ENCODE results near the gene EFCAB8. TPM values are rescaled to one million over a fixed set of nuclear protein-coding genes. Genes with fewer than 3 reads are reported as not detected.

EFCAB8 gene
- total RNA-seq, 1 donor from 2014 or later: 1.1 TPM

DNA sequence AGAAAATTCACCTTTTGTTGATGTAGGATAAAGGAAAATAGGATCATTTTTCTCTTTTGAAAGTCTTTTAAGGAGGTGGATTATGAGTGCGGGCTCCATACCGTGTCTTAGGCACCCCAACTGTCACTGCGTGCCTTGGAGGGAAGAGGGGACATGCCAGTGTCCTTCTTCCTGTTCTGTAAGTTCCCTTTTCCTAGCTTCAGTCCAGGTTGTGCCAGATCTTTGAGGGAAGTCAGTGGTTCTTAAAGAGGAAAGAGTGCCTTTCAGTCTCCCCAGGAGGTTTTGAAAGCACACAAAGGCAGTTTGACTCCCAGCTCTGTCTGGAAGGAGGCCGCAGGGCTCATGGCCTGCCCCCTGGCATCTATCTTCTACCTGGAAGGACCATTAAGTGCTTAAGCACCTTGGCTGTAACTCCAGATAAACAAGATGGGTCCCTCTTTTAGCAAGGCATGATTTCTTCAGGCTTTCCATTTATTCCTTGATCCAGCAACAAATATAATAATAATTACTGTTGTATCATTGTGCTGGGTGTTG, 13.0 kb downstream of the EFCAB8 start:
- Mint-ChIP-seq H3K36me3 (ENCODE audit: low read depth, unreplicated experiment) (no peaks in the 10 kb centered on the region), H3K27me3 (ENCODE audit: unreplicated experiment) (peaks cover 1% of the 10 kb centered on the region), H3K9me3 (ENCODE audit: unreplicated experiment) (no peaks in the 10 kb centered on the region), H3K4me1 (ENCODE audit: unreplicated experiment) (peaks cover 6% of the 10 kb centered on the region), H3K27ac (ENCODE audit: unreplicated experiment) (no peak overlapping the region), H3K4me3 (ENCODE audit: unreplicated experiment) (no peak overlapping the region)
- TF ChIP-seq, protein P1, sequence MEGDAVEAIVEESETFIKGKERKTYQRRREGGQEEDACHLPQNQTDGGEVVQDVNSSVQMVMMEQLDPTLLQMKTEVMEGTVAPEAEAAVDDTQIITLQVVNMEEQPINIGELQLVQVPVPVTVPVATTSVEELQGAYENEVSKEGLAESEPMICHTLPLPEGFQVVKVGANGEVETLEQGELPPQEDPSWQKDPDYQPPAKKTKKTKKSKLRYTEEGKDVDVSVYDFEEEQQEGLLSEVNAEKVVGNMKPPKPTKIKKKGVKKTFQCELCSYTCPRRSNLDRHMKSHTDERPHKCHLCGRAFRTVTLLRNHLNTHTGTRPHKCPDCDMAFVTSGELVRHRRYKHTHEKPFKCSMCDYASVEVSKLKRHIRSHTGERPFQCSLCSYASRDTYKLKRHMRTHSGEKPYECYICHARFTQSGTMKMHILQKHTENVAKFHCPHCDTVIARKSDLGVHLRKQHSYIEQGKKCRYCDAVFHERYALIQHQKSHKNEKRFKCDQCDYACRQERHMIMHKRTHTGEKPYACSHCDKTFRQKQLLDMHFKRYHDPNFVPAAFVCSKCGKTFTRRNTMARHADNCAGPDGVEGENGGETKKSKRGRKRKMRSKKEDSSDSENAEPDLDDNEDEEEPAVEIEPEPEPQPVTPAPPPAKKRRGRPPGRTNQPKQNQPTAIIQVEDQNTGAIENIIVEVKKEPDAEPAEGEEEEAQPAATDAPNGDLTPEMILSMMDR (IDR thresholded peaks at IDR 0.05; ENCODE audit: unreplicated experiment): no peak
- DNase-seq (ENCODE audit: low spot score): no peak

DNA sequence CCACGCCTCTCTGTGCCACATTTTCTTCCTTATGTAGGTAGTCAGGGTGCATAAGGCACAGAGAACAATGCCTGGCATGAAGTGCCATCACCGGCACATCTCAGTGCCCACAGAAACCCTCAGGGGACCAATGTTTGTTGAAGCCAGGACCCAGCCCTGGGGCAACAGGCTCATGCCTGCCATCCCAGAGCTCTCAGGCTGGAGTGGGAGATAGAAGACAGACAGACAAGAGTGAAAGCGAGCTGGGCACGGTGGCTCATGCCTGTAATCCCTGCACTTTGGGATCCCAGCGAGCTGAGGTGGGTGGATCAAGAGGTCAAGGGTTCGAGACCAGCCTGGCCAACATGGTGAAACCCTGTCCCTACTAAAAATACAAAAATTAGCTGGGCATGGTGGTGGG, 13.5 kb downstream of the EFCAB8 start:
- Mint-ChIP-seq H3K4me1 (ENCODE audit: unreplicated experiment) (peaks cover 6% of the 10 kb centered on the region), H3K4me3 (ENCODE audit: unreplicated experiment) (no peak overlapping the region), H3K27ac (ENCODE audit: unreplicated experiment) (no peak overlapping the region), H3K27me3 (ENCODE audit: unreplicated experiment) (peaks cover 1% of the 10 kb centered on the region), H3K36me3 (ENCODE audit: low read depth, unreplicated experiment) (no peaks in the 10 kb centered on the region), H3K9me3 (ENCODE audit: unreplicated experiment) (no peaks in the 10 kb centered on the region)
- TF ChIP-seq, protein P1 (IDR thresholded peaks at IDR 0.05; ENCODE audit: unreplicated experiment): no peak
- no peak for DNase-seq (ENCODE audit: low spot score)

DNA sequence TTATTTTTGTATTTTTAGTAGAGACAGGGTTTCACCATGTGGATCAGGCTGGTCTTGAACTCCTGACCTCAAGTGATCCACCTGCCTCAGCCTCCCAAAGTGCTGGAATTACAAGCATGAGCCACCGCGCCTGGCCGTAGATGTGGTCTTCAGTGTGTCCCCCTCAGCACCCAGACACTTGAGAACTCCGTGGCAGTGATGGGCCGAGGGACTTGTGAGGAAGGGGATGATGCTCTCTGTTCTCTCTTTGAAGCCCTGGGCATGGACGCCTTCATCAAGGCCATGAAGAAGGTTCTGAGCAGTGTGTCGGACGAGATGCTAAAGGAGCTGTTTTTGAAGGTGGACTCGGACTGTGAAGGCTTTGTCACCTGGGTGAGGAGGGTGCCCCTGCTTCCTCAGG, 16.9 kb downstream of the EFCAB8 start:
- no peak overlapping the region for H3K27ac Mint-ChIP-seq (ENCODE audit: unreplicated experiment)
- no peak for DNase-seq (ENCODE audit: low spot score)
- H3K4me3 Mint-ChIP-seq (ENCODE audit: unreplicated experiment): no peak overlapping the region
- H3K36me3 Mint-ChIP-seq (ENCODE audit: low read depth, unreplicated experiment): no peaks in the 10 kb centered on the region
- peaks cover 6% of the 10 kb centered on the region for H3K4me1 Mint-ChIP-seq (ENCODE audit: unreplicated experiment)
- peaks cover 1% of the 10 kb centered on the region for H3K27me3 Mint-ChIP-seq (ENCODE audit: unreplicated experiment)
- TF ChIP-seq, protein P1 (IDR thresholded peaks at IDR 0.05; ENCODE audit: unreplicated experiment): no peak
- H3K9me3 Mint-ChIP-seq (ENCODE audit: unreplicated experiment): no peaks in the 10 kb centered on the region

DNA sequence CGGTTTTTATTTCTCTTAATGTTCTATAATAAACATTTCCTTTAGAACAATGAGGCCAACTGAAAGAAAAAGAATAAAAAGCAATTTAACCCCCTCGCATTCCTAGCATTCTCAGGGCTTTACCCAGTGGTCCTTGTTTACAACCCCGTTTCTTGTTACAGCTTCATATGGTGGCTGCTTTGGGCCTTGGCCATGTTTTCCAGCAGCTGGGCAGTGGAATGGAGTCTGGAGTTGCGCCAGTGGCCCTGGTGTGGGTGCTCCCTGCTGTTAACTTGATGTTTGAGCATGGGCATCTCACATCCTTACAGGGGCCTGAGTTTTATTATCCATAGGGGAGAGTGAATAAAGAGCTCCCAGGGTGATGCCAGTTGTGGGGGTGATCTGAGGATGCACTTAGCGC, 18.8 kb downstream of the EFCAB8 start:
- DNase-seq (ENCODE audit: low spot score): no peak
- Mint-ChIP-seq H3K36me3 (ENCODE audit: low read depth, unreplicated experiment) (no peaks in the 10 kb centered on the region), H3K4me1 (ENCODE audit: unreplicated experiment) (no peaks in the 10 kb centered on the region), H3K4me3 (ENCODE audit: unreplicated experiment) (no peak overlapping the region), H3K27me3 (ENCODE audit: unreplicated experiment) (no peaks in the 10 kb centered on the region), H3K27ac (ENCODE audit: unreplicated experiment) (no peak overlapping the region), H3K9me3 (ENCODE audit: unreplicated experiment) (no peaks in the 10 kb centered on the region)
- TF ChIP-seq, protein P1 (IDR thresholded peaks at IDR 0.05; ENCODE audit: unreplicated experiment): no peak

DNA sequence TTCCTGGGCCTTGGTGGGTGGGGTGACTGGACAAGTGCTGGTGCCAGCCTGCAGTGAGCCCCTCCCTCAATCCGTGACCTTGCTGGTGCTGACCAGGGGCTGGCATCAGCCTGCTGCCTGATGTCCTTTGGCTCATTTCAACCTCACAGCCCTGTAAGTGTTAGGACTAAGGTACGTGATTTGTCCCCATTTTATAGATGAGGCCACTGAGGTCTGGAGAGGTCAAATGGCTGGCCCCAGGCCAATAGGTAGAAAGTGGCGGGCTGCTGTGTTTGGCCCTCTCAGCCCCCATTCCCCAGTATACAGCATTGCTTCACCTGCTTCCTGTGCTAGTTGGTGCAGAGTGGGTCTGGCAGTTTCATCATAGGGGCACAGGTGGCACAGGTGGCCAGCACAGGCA, 20.1 kb downstream of the EFCAB8 start:
- DNase-seq (ENCODE audit: low spot score): no peak
- H3K27ac Mint-ChIP-seq (ENCODE audit: unreplicated experiment): no peak overlapping the region
- H3K27me3 Mint-ChIP-seq (ENCODE audit: unreplicated experiment): no peaks in the 10 kb centered on the region
- H3K4me3 Mint-ChIP-seq (ENCODE audit: unreplicated experiment): no peak overlapping the region
- no peaks in the 10 kb centered on the region for H3K36me3 Mint-ChIP-seq (ENCODE audit: low read depth, unreplicated experiment)
- no peaks in the 10 kb centered on the region for H3K4me1 Mint-ChIP-seq (ENCODE audit: unreplicated experiment)
- TF ChIP-seq, protein P1 (IDR thresholded peaks at IDR 0.05; ENCODE audit: unreplicated experiment): no peak
- H3K9me3 Mint-ChIP-seq (ENCODE audit: unreplicated experiment): no peaks in the 10 kb centered on the region

Measured in endothelial cell (in vitro differentiated cells).